Measurements from ENCODE around the gene TUBB4B.

TUBB4B gene

DNA sequence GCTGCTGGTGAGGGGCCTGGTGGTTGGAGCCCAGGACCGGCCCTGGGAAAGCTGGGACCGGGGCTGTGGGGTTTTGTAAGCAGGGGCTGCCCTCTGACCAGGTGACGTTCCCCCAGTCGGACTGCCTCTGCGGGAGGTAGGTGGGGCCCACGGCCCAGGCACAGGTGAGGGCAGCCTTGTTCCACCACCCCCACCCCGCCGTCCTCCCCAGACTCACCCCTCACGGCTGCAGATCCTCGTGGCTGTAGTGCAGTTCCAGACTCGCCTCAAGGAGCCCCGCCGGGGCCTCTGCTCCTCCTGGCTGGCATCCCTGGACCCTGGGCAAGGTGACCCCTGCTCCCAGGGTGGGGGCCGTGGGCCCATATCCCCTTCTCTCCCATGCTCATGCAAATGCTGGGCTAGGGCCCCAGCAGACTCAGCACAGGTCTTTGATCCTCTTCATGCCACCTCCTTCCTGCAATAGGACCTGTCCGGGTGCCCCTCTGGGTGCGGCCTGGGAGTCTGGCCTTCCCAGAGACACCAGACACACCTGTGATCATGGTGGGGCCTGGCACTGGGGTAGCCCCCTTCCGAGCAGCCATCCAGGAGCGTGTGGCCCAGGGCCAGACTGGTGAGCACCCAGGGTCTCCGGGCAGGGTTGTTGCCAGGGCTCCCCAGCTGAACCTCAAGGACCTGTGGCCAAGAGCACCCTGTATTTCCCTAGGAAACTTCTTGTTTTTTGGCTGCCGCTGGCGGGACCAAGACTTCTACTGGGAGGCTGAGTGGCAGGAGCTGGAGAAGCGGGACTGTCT, 25.7 kb upstream of the TUBB4B start:
- Histone ChIP-seq H3K9me3 (ENCODE audit: severe bottlenecking) (no peaks in the 10 kb centered on the region), H3K27me3 (ENCODE audit: insufficient read depth, poor library complexity, severe bottlenecking) (no peaks in the 10 kb centered on the region), H3K36me3 (ENCODE audit: low read depth) (peaks cover 4% of the 10 kb centered on the region; the same call in 1 of the 2 replicates), H3K4me1 (ENCODE audit: insufficient read depth, poor library complexity, severe bottlenecking) (peaks cover 5% of the 10 kb centered on the region), H3K27ac (ENCODE audit: poor library complexity, severe bottlenecking) (no peak overlapping the region), H3K4me3 (ENCODE audit: severe bottlenecking) (no peak overlapping the region)
- no peak for ATAC-seq (ENCODE audit: low read depth)
- no peak for DNase-seq (ENCODE audit: low spot score)
- TF ChIP-seq, protein P1, sequence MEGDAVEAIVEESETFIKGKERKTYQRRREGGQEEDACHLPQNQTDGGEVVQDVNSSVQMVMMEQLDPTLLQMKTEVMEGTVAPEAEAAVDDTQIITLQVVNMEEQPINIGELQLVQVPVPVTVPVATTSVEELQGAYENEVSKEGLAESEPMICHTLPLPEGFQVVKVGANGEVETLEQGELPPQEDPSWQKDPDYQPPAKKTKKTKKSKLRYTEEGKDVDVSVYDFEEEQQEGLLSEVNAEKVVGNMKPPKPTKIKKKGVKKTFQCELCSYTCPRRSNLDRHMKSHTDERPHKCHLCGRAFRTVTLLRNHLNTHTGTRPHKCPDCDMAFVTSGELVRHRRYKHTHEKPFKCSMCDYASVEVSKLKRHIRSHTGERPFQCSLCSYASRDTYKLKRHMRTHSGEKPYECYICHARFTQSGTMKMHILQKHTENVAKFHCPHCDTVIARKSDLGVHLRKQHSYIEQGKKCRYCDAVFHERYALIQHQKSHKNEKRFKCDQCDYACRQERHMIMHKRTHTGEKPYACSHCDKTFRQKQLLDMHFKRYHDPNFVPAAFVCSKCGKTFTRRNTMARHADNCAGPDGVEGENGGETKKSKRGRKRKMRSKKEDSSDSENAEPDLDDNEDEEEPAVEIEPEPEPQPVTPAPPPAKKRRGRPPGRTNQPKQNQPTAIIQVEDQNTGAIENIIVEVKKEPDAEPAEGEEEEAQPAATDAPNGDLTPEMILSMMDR (IDR thresholded peaks at IDR 0.05; ENCODE audit: poor library complexity, severe bottlenecking): no peak

- TF ChIP-seq, protein P1 (IDR thresholded peaks at IDR 0.05; ENCODE audit: poor library complexity, severe bottlenecking): no peak
- DNase-seq (ENCODE audit: low spot score): no peak
- no peak for ATAC-seq (ENCODE audit: low read depth)
- Histone ChIP-seq H3K36me3 (ENCODE audit: low read depth) (0 out of 2 replicates have a peak, but pooled peaks cover 2% of the 10 kb centered on the region), H3K4me3 (ENCODE audit: severe bottlenecking) (no peak overlapping the region), H3K27me3 (ENCODE audit: insufficient read depth, poor library complexity, severe bottlenecking) (no peaks in the 10 kb centered on the region), H3K27ac (ENCODE audit: poor library complexity, severe bottlenecking) (peak overlapping the region; percentile 42), H3K4me1 (ENCODE audit: insufficient read depth, poor library complexity, severe bottlenecking) (peaks cover 5% of the 10 kb centered on the region), H3K9me3 (ENCODE audit: severe bottlenecking) (no peaks in the 10 kb centered on the region)
Observed at GRCh38 chr9:137216188-137216965, 24.7 kb upstream of the TUBB4B start.

DNA sequence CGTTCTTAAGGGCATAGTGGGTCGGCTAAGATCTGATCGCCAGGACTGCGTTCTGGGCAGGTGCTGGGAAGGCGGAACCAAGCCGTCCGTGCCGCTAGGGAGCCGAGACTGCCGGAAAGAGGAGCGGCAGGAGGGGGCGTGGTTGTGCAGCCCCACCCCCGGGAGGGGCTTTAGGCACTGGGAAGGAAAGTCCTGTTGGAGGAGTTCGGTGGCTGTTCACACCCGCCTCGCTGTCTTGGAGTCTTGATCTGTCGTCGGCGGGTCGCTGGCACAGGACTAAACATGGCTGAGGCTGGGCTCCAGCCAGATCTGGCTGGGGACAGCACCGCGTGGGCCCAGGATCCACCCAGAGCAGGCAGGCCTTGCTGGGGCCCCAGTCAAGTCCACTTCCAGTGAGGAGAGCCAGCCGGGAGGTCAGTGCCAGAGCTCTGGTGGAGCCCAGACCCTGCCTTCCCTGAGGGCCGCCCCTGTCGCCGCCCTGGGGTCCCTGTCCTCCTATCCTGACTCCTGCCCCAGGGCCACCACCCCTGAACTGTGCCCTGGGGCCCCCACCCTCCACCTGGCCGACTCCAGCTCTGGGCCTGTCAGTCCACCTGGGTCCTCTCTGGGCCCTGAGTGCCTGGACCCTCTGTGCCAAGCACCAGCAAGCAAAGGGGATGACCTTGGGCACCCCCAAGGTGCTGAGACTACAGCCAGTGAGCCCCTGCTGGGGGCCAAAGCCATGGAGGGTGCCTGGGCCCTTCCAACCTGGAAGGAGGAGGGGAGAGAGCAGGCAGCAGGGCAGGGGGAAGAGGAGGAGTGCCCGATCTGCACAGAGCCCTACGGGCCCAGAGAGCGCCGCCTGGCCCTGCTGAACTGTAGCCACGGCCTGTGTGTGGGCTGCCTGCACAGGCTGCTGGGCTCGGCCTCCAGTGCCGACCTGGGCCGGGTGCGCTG, 23.5 kb upstream of the TUBB4B start:
- H3K9me3 ChIP-seq (ENCODE audit: severe bottlenecking): no peaks in the 10 kb centered on the region
- peak overlapping the region; percentile 42 for H3K27ac ChIP-seq (ENCODE audit: poor library complexity, severe bottlenecking)
- ATAC-seq (ENCODE audit: low read depth) (peak; percentile 74), DNase-seq (ENCODE audit: low spot score) (no peak)
- H3K36me3 ChIP-seq (ENCODE audit: low read depth): 0 out of 2 replicates have a peak, but pooled peaks cover 2% of the 10 kb centered on the region
- peak overlapping the region; percentile 22 for H3K4me3 ChIP-seq (ENCODE audit: severe bottlenecking)
- TF ChIP-seq, protein P1 (IDR thresholded peaks at IDR 0.05; ENCODE audit: poor library complexity, severe bottlenecking): no peak
- H3K27me3 ChIP-seq (ENCODE audit: insufficient read depth, poor library complexity, severe bottlenecking): no peaks in the 10 kb centered on the region
- peaks cover 5% of the 10 kb centered on the region for H3K4me1 ChIP-seq (ENCODE audit: insufficient read depth, poor library complexity, severe bottlenecking)

GRCh38 chr9:137218212-137218753, 22.8 kb upstream of the TUBB4B start:
- peaks cover 5% of the 10 kb centered on the region for H3K4me1 ChIP-seq (ENCODE audit: insufficient read depth, poor library complexity, severe bottlenecking)
- H3K27ac ChIP-seq (ENCODE audit: poor library complexity, severe bottlenecking): peak overlapping the region; percentile 42
- ATAC-seq (ENCODE audit: low read depth) (no peak), DNase-seq (ENCODE audit: low spot score) (no peak)
- H3K27me3 ChIP-seq (ENCODE audit: insufficient read depth, poor library complexity, severe bottlenecking): no peaks in the 10 kb centered on the region
- 0 out of 2 replicates have a peak, but pooled peaks cover 2% of the 10 kb centered on the region for H3K36me3 ChIP-seq (ENCODE audit: low read depth)
- H3K9me3 ChIP-seq (ENCODE audit: severe bottlenecking): no peaks in the 10 kb centered on the region
- no peak overlapping the region for H3K4me3 ChIP-seq (ENCODE audit: severe bottlenecking)
- TF ChIP-seq, protein P1 (IDR thresholded peaks at IDR 0.05; ENCODE audit: poor library complexity, severe bottlenecking): no peak
